ENCODE measurements around the gene PRKAR2A. TPM values are rescaled to one million over a fixed set of nuclear protein-coding genes. Genes with fewer than 3 reads are reported as not detected.

PRKAR2A gene
- polyA plus RNA-seq, 3 donors, result 7.5 to 13.0 (median 12.3) TPM

- peaks cover 23 to 27% of the 10 kb centered on the region in 2 donors for H3K4me1 ChIP-seq (ENCODE audit: control insufficient read depth in 1 of 2, insufficient read depth in 2 of 2, low read length in 2 of 2)
- H3K9me3 ChIP-seq (replicated peaks in 1 of 2; ENCODE audit: control insufficient read depth in 1 of 2, insufficient read depth in 1 of 2, low read length in 2 of 2), result no peaks in the 10 kb centered on the region
- H3K27me3 ChIP-seq (ENCODE audit: control insufficient read depth in 2 of 2, insufficient read depth in 2 of 2, low read length in 2 of 2), result no peaks in the 10 kb centered on the region
- peak overlapping the region; percentile 92 for H2AFZ ChIP-seq (ENCODE audit: insufficient read depth, low read depth, low read length, poor library complexity, severe bottlenecking)
- intact Hi-C loops (cut with micrococcal nuclease), result loop anchor here (5.0 to 10.0 kb wide), 2 partner anchors 37 to 76 kb away; no protein-coding TSS in a partner anchor
- no peak overlapping the region for H3K4me3 Mint-ChIP-seq
- peaks cover 0 to 2% (median 1%) of the 10 kb centered on the region in 3 donors for H3K27me3 Mint-ChIP-seq (ENCODE audit: low read depth in 3 of 3)
- no peak for DNase-seq
- peak overlapping the region in 1 of 2 donors; percentile 89 for H3K27ac ChIP-seq (ENCODE audit: low read depth in 1 of 2, low read length in 2 of 2)
- no peak overlapping the region for H3K9ac ChIP-seq (ENCODE audit: insufficient read depth, low read length, poor library complexity, severe bottlenecking)
- H3K79me2 ChIP-seq (ENCODE audit: insufficient read depth, low read length), result peaks cover 25% of the 10 kb centered on the region
- peaks cover 14% of the 10 kb centered on the region for H4K20me1 ChIP-seq (ENCODE audit: insufficient read depth, low read length)
- peak overlapping the region; percentile 35 to 98 (median 95) for H3K27ac Mint-ChIP-seq
- H3K36me3 Mint-ChIP-seq, result peaks cover 5 to 18% of the 10 kb centered on the region in 2 donors
- H3K4me3 ChIP-seq (replicated peaks in 1 of 3; ENCODE audit: low read depth in 2 of 3, low read length in 3 of 3), result no peak overlapping the region
- no peaks in the 10 kb centered on the region for H3K9me3 Mint-ChIP-seq
- TF ChIP-seq, protein P1, sequence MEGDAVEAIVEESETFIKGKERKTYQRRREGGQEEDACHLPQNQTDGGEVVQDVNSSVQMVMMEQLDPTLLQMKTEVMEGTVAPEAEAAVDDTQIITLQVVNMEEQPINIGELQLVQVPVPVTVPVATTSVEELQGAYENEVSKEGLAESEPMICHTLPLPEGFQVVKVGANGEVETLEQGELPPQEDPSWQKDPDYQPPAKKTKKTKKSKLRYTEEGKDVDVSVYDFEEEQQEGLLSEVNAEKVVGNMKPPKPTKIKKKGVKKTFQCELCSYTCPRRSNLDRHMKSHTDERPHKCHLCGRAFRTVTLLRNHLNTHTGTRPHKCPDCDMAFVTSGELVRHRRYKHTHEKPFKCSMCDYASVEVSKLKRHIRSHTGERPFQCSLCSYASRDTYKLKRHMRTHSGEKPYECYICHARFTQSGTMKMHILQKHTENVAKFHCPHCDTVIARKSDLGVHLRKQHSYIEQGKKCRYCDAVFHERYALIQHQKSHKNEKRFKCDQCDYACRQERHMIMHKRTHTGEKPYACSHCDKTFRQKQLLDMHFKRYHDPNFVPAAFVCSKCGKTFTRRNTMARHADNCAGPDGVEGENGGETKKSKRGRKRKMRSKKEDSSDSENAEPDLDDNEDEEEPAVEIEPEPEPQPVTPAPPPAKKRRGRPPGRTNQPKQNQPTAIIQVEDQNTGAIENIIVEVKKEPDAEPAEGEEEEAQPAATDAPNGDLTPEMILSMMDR (IDR thresholded peaks at IDR 0.05), result no peak
- H3K4me2 ChIP-seq (replicated peaks; ENCODE audit: extremely low read depth, low read length, poor library complexity, severe bottlenecking), result no peak overlapping the region
- H3K4me1 Mint-ChIP-seq, result peaks cover 31% of the 10 kb centered on the region
- WGBS (ENCODE audit: insufficient coverage), result 100% methylated on average over 1 of the region's 8 CpGs
- H3K36me3 ChIP-seq (replicated peaks in 1 of 2; ENCODE audit: control insufficient read depth in 1 of 2, insufficient read depth in 2 of 2, low read length in 2 of 2), result peaks cover 0 to 4% of the 10 kb centered on the region in 2 donors
Measured at GRCh38 chr3:48848816-48849515, 1.3 kb upstream of the PRKAR2A start.

DNA sequence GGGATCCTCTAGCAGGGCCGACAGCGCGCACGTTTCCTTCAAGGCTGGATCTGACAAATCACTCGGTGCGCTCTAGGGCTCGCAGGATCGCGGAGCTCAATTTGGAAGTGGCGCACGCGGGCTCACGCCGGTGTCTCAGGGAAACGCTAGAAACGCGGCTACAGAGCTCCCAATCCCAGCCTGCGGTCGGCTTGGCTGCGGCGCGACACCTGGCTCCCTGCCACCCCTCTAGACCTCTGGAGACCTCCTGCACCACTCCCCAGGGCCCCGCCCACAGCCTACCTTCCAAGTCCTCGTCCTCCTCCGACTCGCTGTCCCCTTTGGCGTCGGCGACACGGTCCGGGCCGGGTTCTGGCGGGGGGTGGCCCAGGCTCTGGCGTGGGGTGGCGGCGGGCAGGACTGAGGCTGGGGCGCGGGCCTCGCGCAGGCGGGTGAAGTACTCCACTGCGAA is 596 bp downstream of the PRKAR2A start:
- DNase-seq, result peak; percentile 28 to 40 (median 33)
- H2AFZ ChIP-seq (ENCODE audit: insufficient read depth, low read depth, low read length, poor library complexity, severe bottlenecking), result peak overlapping the region; percentile 92
- H3K4me1 ChIP-seq (ENCODE audit: control insufficient read depth in 1 of 2, insufficient read depth in 2 of 2, low read length in 2 of 2), result peaks cover 21 to 27% of the 10 kb centered on the region in 2 donors
- H3K4me1 Mint-ChIP-seq, result peaks cover 32% of the 10 kb centered on the region
- H3K4me3 Mint-ChIP-seq, result peak overlapping the region; percentile 88 to 93
- H3K36me3 Mint-ChIP-seq, result peaks cover 7 to 10% of the 10 kb centered on the region in 2 donors
- H3K27ac Mint-ChIP-seq, result peak overlapping the region; percentile 86 to 98 (median 92)
- peak overlapping the region; percentile 87 to 89 for H3K27ac ChIP-seq (ENCODE audit: low read depth in 1 of 2, low read length in 2 of 2)
- H3K9me3 Mint-ChIP-seq, result no peaks in the 10 kb centered on the region
- intact Hi-C loops (cut with micrococcal nuclease), result loop anchor here (5.0 to 10.0 kb wide), 2 partner anchors 35 to 78 kb away; no protein-coding TSS in a partner anchor
- H3K27me3 Mint-ChIP-seq (ENCODE audit: low read depth in 3 of 3), result peaks cover 0 to 1% (median 0%) of the 10 kb centered on the region in 3 donors
- WGBS (ENCODE audit: insufficient coverage), result under 1% methylated on average over 41 of the region's 42 CpGs
- peaks cover 25% of the 10 kb centered on the region for H3K79me2 ChIP-seq (ENCODE audit: insufficient read depth, low read length)
- peak overlapping the region; percentile 94 for H3K4me2 ChIP-seq (replicated peaks; ENCODE audit: extremely low read depth, low read length, poor library complexity, severe bottlenecking)
- peak overlapping the region; percentile 84 to 94 (median 89) for H3K4me3 ChIP-seq (replicated peaks in 1 of 3; ENCODE audit: low read depth in 2 of 3, low read length in 3 of 3)
- peaks cover 14% of the 10 kb centered on the region for H4K20me1 ChIP-seq (ENCODE audit: insufficient read depth, low read length)
- peak overlapping the region; percentile 88 for H3K9ac ChIP-seq (ENCODE audit: insufficient read depth, low read length, poor library complexity, severe bottlenecking)
- H3K27me3 ChIP-seq (ENCODE audit: control insufficient read depth in 2 of 2, insufficient read depth in 2 of 2, low read length in 2 of 2), result no peaks in the 10 kb centered on the region
- H3K9me3 ChIP-seq (replicated peaks in 1 of 2; ENCODE audit: control insufficient read depth in 1 of 2, insufficient read depth in 1 of 2, low read length in 2 of 2), result no peaks in the 10 kb centered on the region
- H3K36me3 ChIP-seq (replicated peaks in 1 of 2; ENCODE audit: control insufficient read depth in 1 of 2, insufficient read depth in 2 of 2, low read length in 2 of 2), result no peaks in the 10 kb centered on the region
- TF ChIP-seq, protein P1 (IDR thresholded peaks at IDR 0.05), result no peak
